Inferior parietal cortex (tissue), 1 donor: ENCODE measurements around the gene TSPAN5.
A peak's percentile ranks its signal among the peaks of the same experiment; 100 is the strongest.
"Not testable (repeated sequence)": the region's sequence is repeated elsewhere in the genome, so short reads cannot be mapped to it uniquely, and the experiment has no call there.

Source experiments
- DNase-seq: peaks from one replicate; pipeline ENCODE4 v3.0.0-alpha.2; 2016; ENCODE audit errors: extremely low spot score

Gene TSPAN5

DNA sequence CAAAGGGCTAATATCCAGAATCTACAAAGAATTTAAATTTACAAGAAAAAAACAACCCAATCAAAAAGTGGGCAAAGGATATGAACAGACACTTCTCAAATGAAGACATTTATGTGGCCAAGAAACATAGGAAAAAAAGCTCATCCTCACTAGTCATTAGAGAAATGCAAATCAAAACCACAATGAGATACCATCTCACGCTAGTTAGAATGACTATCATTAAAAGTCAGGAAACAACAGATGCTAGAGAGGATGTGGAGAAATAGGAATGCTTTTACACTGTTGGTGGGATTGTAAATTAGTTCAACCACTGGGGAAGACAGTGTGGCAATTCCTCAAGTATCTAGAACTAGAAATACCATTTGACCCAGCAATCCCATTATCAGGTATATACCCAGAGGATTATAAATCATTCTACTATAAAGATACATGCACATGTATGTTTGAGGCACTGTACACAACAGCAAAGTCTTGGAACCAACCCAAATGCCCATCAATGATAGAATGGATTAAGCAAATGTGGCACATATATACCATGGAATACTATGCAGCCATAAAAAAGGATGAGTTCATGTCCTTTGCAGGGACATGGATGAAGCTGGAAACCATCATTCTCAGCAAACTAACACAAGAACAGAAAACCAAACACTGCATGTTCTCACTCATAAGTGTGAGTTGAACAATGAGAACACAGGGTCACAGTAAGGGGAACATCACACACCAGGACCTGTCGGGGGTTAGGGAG lies 197.1 kb downstream of the TSPAN5 start:
- DNase-seq = not testable (repeated sequence)

GRCh38 chr4:98457422-98457821 lies 201.0 kb downstream of the TSPAN5 start:
- DNase-seq = not testable (repeated sequence)

GRCh38 chr4:98452091-98452490 lies 206.3 kb downstream of the TSPAN5 start:
- no peak for DNase-seq

DNA sequence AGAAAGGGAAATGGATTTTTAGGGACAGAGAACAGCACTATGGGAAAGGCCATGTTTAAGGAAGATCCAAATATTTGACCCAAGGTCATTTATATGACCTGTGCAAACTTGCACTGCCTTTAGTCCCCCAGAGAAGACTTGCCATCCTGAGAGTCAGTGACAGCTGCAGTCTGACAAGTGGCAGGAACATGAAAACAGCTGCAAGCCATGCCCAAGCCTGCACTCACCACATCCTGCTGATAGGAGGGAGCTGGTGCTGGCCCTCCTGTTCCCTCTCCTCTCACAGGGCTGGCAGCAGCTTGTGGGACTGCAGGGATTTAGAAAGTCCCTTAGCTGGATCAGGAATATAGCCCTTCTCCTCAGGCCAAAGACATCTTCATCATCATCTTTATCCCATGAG lies 209.5 kb downstream of the TSPAN5 start:
- DNase-seq = no peak

DNA sequence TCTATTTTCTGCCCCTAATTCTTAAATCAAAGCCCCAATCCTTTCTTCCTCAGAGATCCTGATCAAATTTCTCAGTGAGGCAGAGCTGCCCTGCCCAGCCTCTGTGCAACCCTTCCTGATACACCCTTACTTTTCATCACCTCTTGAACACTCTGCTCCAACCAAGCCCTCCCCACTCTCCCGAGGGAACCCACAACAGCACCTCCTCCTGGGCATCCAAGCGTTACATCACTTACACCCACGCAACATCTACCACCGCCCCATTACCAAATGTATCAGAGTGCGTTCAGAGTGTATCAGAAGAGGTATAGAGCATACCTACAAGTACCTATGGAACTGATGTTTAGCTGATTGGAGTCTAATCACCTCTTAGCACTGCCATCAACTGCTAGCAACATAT lies 210.8 kb downstream of the TSPAN5 start:
- no peak for DNase-seq

- DNase-seq = no peak
Observed at GRCh38 chr4:98446499-98447375, 211.7 kb downstream of the TSPAN5 start.

DNA sequence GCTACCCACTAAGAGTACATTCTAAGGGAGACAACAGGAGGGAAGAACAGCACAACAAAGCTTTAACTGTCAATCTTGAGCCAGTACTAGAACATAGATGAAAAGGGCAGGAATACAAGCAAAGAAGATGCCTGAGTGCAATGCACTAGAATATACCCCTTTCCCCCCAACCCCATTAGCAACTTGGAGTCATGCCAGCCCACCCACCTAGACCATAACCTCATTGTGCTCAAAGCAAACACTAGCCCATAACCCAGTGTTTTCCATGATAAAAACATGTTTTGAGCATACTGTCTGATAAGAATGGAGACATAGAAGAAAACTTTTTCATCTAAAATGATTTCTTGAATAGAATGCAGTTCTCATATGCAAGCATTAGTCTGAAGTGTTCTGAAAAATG lies 214.0 kb downstream of the TSPAN5 start:
- no peak for DNase-seq

DNA sequence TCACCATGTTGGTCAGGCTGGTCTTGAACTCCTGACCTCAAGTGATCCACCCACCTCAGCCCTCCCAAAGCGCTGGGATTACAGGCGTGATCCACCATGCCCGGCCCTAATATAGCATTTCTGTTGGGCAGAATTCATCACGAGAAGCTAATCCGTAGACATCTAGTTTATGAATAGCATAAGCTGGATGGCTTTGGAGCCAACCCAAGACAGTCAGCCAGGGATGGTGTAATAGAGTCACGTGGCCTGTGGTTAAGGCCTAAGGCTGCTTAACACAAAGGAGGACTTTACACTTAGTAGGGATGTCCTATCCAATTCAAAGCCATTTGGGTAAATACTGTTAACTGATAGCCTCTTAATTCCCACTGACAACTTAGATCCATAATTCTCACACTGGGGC lies 223.6 kb downstream of the TSPAN5 start:
- DNase-seq = no peak

- DNase-seq = no peak
Observed at GRCh38 chr4:98433691-98434090, 224.7 kb downstream of the TSPAN5 start.

DNA sequence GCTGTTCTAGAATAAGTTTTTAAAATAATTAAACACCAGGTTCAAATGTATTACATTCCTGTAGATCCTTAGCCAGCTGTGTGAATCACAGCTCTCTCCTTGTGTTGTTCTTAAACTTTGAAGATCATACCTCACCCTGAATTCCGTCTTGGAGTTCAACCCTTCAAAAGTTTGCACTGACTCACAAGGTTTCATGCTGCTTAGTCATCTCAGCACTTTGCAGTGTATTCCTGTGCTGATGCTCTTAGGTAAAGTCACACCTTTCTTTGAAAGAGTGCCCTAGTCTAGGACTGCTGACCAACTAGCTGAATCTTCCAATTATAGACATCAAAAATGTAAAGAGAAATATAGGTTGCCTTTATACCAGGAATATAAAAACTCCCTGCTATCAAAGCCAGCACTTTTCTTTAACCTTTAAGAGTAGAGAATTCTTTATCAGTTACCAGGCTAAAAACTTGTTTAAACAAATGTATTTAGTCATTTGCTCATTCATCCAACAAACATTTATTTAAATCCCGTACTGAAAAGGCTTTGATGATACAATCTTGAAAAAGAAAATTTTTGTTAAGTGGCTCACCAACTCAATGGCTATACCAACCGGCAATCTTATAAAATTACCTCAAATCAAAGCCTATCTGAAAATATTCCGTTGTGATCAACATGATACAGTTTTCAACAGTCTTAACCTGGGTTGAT lies 227.6 kb downstream of the TSPAN5 start:
- no peak for DNase-seq

- DNase-seq = peak; percentile 57
Observed at GRCh38 chr4:98423009-98423408, 235.4 kb downstream of the TSPAN5 start.

DNA sequence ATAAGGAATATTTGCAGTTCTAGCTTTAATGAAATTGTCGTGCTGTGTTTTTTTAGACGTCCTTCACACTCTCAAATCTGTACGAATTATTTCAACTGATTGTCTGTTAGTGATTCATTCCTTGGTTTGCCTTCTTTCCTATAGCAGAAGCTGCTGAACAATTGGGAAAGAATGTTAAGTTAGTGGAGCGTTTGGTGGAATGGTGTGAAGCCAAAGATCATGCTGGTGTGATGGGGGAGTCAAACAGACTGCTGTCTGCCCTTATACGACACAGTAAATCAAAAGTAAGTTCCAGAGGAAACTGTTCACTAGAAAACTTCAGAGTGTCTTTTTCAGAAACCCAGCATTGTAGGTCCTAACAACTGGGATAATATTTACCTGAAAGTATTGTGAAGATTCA lies 237.3 kb downstream of the TSPAN5 start:
- no peak for DNase-seq
